Liver (tissue), 3 donors: ENCODE data around the gene DIP2B.

Experiments used
- FOXA1 ChIP-seq: IDR thresholded peaks from 2 replicates; pipeline ENCODE4 v1.6.1; 2016; ENCODE audit warnings: antibody characterized with exemption
- FOXA2 ChIP-seq: IDR thresholded peaks from 2 replicates; pipeline ENCODE4 v1.6.1; 2016; ENCODE audit warnings: antibody characterized with exemption
- HNF4G ChIP-seq: IDR thresholded peaks from 2 replicates; pipeline ENCODE4 v1.6.1; 2016; ENCODE audit warnings: antibody characterized with exemption
- JUND ChIP-seq, 2 donors: IDR thresholded peaks; 2 replicates each; pipeline ENCODE4 v1.6.1; 2016; ENCODE audit warnings: antibody characterized with exemption in 2 of 2
- MAX ChIP-seq: IDR thresholded peaks from 2 replicates; pipeline ENCODE4 v1.6.1; 2016; ENCODE audit warnings: antibody characterized with exemption
- NR2F2 ChIP-seq: IDR thresholded peaks from 2 replicates; pipeline ENCODE4 v1.6.1; 2016; ENCODE audit warnings: antibody characterized with exemption
- RXRA ChIP-seq, 2 donors: IDR thresholded peaks; 2 replicates each; pipeline ENCODE4 v1.6.1; 2017 to 2018; ENCODE audit warnings: antibody characterized with exemption in 2 of 2, mild to moderate bottlenecking in 1 of 2
- ZBTB33 ChIP-seq: IDR thresholded peaks from 2 replicates; pipeline ENCODE4 v1.6.1; 2016; ENCODE audit warnings: antibody characterized with exemption
- TF ChIP-seq, protein P1 (sequence below): fragments of 150-350 bp; IDR thresholded peaks from 2 replicates; pipeline ENCODE4 v1.5.1; 2017; ENCODE audit warnings: improper control_type of control experiment, low read depth, low read length; ENCODE audit not compliant: missing input control
- TF ChIP-seq, protein P2 (sequence below): IDR thresholded peaks from 2 replicates; pipeline ENCODE4 v1.6.1; 2016; ENCODE audit warnings: antibody characterized with exemption, mild to moderate bottlenecking
- donor health status: healthy.
- donor health status: healthy.

- TF ChIP-seq, protein P1, sequence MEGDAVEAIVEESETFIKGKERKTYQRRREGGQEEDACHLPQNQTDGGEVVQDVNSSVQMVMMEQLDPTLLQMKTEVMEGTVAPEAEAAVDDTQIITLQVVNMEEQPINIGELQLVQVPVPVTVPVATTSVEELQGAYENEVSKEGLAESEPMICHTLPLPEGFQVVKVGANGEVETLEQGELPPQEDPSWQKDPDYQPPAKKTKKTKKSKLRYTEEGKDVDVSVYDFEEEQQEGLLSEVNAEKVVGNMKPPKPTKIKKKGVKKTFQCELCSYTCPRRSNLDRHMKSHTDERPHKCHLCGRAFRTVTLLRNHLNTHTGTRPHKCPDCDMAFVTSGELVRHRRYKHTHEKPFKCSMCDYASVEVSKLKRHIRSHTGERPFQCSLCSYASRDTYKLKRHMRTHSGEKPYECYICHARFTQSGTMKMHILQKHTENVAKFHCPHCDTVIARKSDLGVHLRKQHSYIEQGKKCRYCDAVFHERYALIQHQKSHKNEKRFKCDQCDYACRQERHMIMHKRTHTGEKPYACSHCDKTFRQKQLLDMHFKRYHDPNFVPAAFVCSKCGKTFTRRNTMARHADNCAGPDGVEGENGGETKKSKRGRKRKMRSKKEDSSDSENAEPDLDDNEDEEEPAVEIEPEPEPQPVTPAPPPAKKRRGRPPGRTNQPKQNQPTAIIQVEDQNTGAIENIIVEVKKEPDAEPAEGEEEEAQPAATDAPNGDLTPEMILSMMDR, result no peak
- TF ChIP-seq MAX (no peak), FOXA1 (no peak), HNF4G (no peak), ZBTB33 (no peak), RXRA (IDR thresholded peaks at IDR 0.05) (no peak), JUND (IDR thresholded peaks at IDR 0.05) (no peak), FOXA2 (no peak), NR2F2 (no peak)
- TF ChIP-seq, protein P2, sequence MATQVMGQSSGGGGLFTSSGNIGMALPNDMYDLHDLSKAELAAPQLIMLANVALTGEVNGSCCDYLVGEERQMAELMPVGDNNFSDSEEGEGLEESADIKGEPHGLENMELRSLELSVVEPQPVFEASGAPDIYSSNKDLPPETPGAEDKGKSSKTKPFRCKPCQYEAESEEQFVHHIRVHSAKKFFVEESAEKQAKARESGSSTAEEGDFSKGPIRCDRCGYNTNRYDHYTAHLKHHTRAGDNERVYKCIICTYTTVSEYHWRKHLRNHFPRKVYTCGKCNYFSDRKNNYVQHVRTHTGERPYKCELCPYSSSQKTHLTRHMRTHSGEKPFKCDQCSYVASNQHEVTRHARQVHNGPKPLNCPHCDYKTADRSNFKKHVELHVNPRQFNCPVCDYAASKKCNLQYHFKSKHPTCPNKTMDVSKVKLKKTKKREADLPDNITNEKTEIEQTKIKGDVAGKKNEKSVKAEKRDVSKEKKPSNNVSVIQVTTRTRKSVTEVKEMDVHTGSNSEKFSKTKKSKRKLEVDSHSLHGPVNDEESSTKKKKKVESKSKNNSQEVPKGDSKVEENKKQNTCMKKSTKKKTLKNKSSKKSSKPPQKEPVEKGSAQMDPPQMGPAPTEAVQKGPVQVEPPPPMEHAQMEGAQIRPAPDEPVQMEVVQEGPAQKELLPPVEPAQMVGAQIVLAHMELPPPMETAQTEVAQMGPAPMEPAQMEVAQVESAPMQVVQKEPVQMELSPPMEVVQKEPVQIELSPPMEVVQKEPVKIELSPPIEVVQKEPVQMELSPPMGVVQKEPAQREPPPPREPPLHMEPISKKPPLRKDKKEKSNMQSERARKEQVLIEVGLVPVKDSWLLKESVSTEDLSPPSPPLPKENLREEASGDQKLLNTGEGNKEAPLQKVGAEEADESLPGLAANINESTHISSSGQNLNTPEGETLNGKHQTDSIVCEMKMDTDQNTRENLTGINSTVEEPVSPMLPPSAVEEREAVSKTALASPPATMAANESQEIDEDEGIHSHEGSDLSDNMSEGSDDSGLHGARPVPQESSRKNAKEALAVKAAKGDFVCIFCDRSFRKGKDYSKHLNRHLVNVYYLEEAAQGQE, result no peak
These were observed 76.7 kb downstream of the DIP2B start for GRCh38 chr12:50581226-50582184.
